GM23338 (cell line): ENCODE measurements around the gene ADIPOR2.
"Not testable (repeated sequence)": the region's sequence is repeated elsewhere in the genome, so short reads cannot be mapped to it uniquely, and the experiment has no call there.

Experiments used
- CREB1 ChIP-seq: fragments of 250-450 bp; sonication (Bioruptor Pico); IDR thresholded peaks from 2 replicates; pipeline ENCODE4 v1.5.0; 2020; ENCODE audit warnings: low read depth, mild to moderate bottlenecking, moderate library complexity
- EZH2 ChIP-seq: fragments of 200-600 bp; sonication (generic); IDR thresholded peaks from one replicate; pipeline ENCODE4 v1.8.0; 2017; ENCODE audit warnings: antibody characterized with exemption, mild to moderate bottlenecking, low read depth; ENCODE audit not compliant: unreplicated experiment
- EZH2phosphoT487 ChIP-seq: fragments of 200-600 bp; sonication (generic); IDR thresholded peaks from one replicate; pipeline ENCODE4 v1.8.1; 2018; ENCODE audit warnings: antibody characterized with exemption; ENCODE audit not compliant: unreplicated experiment
- JUNB ChIP-seq: IDR thresholded peaks from one replicate; pipeline ENCODE4 v1.6.1; 2016; ENCODE audit warnings: antibody characterized with exemption; ENCODE audit not compliant: unreplicated experiment
- NANOG ChIP-seq: IDR thresholded peaks from 2 replicates; pipeline ENCODE4 v1.6.1; 2016; ENCODE audit warnings: antibody characterized with exemption, borderline replicate concordance
- POLR2AphosphoS5 ChIP-seq: IDR thresholded peaks from 2 replicates; pipeline ENCODE4 v1.6.1; 2016; ENCODE audit warnings: antibody characterized with exemption, low read depth
- STAT1 ChIP-seq: IDR thresholded peaks from one replicate; pipeline ENCODE4 v1.6.1; 2016; ENCODE audit warnings: antibody characterized with exemption; ENCODE audit not compliant: unreplicated experiment
- ZNF114 ChIP-seq: fragments of 250-450 bp; sonication (Bioruptor Pico); IDR thresholded peaks from 2 replicates; pipeline ENCODE4 v1.5.0; 2020; ENCODE audit warnings: mild to moderate bottlenecking, moderate library complexity
- ZNF331 ChIP-seq: fragments of 250-450 bp; sonication (Bioruptor Pico); IDR thresholded peaks from 2 replicates; pipeline ENCODE4 v1.5.0; 2020; ENCODE audit warnings: low read depth, mild to moderate bottlenecking, moderate library complexity
- TF ChIP-seq, protein P1 (sequence below), 2 experiments: fragments of 200-600 bp in 1 of 2; sonication (generic) in 1 of 2; conservative IDR thresholded peaks; 2 replicates each; pipeline versions ENCODE4 v1.5.1 to v1.6.1; 2016 to 2017; ENCODE audit warnings: antibody characterized with exemption in 2 of 2, low read depth in 2 of 2, mild to moderate bottlenecking in 2 of 2, moderate library complexity in 1 of 2
- TF ChIP-seq, protein P2 (sequence below): IDR thresholded peaks from one replicate; pipeline ENCODE4 v1.6.1; 2018; ENCODE audit warnings: antibody characterized with exemption; ENCODE audit not compliant: unreplicated experiment
- TF ChIP-seq, protein P3 (sequence below): IDR thresholded peaks from 2 replicates; pipeline ENCODE4 v1.6.1; 2016; ENCODE audit warnings: antibody characterized with exemption
- TF ChIP-seq, protein P4 (sequence below): fragments of 250-450 bp; sonication (Bioruptor Pico); IDR thresholded peaks from 2 replicates; pipeline ENCODE4 v1.5.0; 2020; ENCODE audit warnings: mild to moderate bottlenecking, moderate library complexity

DNA sequence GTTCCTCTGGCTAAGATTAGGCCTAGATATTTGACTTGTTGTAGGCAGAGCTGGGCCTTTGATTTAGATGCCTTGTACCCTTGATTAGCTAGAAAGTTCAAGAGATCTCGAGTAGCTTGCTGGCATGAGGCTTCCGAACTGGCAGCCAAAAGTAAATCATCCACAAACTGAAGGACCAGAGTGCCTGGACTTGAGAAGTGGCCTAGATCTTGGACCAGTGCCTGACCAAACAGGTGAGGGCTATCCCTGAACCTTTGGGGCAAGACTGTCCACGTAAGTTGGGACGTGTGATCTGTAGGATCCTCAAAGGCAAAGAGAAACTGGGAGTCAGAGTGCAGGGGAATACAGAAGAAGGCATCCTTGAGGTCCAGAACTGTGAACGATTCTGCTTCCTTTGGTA is 22.0 kb downstream of the ADIPOR2 start:
- TF ChIP-seq, protein P1, sequence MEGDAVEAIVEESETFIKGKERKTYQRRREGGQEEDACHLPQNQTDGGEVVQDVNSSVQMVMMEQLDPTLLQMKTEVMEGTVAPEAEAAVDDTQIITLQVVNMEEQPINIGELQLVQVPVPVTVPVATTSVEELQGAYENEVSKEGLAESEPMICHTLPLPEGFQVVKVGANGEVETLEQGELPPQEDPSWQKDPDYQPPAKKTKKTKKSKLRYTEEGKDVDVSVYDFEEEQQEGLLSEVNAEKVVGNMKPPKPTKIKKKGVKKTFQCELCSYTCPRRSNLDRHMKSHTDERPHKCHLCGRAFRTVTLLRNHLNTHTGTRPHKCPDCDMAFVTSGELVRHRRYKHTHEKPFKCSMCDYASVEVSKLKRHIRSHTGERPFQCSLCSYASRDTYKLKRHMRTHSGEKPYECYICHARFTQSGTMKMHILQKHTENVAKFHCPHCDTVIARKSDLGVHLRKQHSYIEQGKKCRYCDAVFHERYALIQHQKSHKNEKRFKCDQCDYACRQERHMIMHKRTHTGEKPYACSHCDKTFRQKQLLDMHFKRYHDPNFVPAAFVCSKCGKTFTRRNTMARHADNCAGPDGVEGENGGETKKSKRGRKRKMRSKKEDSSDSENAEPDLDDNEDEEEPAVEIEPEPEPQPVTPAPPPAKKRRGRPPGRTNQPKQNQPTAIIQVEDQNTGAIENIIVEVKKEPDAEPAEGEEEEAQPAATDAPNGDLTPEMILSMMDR (conservative IDR thresholded peaks at IDR 0.05; ENCODE audit: low read depth in 2 of 2): not testable (repeated sequence)
- TF ChIP-seq POLR2AphosphoS5; EZH2; CREB1 (CRISPR knock-in tag); EZH2phosphoT487; JUNB; ZNF331 (CRISPR knock-in tag); STAT1; ZNF114 (CRISPR knock-in tag); NANOG: not testable (repeated sequence)
- TF ChIP-seq, protein P2, sequence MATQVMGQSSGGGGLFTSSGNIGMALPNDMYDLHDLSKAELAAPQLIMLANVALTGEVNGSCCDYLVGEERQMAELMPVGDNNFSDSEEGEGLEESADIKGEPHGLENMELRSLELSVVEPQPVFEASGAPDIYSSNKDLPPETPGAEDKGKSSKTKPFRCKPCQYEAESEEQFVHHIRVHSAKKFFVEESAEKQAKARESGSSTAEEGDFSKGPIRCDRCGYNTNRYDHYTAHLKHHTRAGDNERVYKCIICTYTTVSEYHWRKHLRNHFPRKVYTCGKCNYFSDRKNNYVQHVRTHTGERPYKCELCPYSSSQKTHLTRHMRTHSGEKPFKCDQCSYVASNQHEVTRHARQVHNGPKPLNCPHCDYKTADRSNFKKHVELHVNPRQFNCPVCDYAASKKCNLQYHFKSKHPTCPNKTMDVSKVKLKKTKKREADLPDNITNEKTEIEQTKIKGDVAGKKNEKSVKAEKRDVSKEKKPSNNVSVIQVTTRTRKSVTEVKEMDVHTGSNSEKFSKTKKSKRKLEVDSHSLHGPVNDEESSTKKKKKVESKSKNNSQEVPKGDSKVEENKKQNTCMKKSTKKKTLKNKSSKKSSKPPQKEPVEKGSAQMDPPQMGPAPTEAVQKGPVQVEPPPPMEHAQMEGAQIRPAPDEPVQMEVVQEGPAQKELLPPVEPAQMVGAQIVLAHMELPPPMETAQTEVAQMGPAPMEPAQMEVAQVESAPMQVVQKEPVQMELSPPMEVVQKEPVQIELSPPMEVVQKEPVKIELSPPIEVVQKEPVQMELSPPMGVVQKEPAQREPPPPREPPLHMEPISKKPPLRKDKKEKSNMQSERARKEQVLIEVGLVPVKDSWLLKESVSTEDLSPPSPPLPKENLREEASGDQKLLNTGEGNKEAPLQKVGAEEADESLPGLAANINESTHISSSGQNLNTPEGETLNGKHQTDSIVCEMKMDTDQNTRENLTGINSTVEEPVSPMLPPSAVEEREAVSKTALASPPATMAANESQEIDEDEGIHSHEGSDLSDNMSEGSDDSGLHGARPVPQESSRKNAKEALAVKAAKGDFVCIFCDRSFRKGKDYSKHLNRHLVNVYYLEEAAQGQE: not testable (repeated sequence)
- TF ChIP-seq, protein P3, sequence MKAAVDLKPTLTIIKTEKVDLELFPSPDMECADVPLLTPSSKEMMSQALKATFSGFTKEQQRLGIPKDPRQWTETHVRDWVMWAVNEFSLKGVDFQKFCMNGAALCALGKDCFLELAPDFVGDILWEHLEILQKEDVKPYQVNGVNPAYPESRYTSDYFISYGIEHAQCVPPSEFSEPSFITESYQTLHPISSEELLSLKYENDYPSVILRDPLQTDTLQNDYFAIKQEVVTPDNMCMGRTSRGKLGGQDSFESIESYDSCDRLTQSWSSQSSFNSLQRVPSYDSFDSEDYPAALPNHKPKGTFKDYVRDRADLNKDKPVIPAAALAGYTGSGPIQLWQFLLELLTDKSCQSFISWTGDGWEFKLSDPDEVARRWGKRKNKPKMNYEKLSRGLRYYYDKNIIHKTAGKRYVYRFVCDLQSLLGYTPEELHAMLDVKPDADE: not testable (repeated sequence)
- TF ChIP-seq, protein P4, sequence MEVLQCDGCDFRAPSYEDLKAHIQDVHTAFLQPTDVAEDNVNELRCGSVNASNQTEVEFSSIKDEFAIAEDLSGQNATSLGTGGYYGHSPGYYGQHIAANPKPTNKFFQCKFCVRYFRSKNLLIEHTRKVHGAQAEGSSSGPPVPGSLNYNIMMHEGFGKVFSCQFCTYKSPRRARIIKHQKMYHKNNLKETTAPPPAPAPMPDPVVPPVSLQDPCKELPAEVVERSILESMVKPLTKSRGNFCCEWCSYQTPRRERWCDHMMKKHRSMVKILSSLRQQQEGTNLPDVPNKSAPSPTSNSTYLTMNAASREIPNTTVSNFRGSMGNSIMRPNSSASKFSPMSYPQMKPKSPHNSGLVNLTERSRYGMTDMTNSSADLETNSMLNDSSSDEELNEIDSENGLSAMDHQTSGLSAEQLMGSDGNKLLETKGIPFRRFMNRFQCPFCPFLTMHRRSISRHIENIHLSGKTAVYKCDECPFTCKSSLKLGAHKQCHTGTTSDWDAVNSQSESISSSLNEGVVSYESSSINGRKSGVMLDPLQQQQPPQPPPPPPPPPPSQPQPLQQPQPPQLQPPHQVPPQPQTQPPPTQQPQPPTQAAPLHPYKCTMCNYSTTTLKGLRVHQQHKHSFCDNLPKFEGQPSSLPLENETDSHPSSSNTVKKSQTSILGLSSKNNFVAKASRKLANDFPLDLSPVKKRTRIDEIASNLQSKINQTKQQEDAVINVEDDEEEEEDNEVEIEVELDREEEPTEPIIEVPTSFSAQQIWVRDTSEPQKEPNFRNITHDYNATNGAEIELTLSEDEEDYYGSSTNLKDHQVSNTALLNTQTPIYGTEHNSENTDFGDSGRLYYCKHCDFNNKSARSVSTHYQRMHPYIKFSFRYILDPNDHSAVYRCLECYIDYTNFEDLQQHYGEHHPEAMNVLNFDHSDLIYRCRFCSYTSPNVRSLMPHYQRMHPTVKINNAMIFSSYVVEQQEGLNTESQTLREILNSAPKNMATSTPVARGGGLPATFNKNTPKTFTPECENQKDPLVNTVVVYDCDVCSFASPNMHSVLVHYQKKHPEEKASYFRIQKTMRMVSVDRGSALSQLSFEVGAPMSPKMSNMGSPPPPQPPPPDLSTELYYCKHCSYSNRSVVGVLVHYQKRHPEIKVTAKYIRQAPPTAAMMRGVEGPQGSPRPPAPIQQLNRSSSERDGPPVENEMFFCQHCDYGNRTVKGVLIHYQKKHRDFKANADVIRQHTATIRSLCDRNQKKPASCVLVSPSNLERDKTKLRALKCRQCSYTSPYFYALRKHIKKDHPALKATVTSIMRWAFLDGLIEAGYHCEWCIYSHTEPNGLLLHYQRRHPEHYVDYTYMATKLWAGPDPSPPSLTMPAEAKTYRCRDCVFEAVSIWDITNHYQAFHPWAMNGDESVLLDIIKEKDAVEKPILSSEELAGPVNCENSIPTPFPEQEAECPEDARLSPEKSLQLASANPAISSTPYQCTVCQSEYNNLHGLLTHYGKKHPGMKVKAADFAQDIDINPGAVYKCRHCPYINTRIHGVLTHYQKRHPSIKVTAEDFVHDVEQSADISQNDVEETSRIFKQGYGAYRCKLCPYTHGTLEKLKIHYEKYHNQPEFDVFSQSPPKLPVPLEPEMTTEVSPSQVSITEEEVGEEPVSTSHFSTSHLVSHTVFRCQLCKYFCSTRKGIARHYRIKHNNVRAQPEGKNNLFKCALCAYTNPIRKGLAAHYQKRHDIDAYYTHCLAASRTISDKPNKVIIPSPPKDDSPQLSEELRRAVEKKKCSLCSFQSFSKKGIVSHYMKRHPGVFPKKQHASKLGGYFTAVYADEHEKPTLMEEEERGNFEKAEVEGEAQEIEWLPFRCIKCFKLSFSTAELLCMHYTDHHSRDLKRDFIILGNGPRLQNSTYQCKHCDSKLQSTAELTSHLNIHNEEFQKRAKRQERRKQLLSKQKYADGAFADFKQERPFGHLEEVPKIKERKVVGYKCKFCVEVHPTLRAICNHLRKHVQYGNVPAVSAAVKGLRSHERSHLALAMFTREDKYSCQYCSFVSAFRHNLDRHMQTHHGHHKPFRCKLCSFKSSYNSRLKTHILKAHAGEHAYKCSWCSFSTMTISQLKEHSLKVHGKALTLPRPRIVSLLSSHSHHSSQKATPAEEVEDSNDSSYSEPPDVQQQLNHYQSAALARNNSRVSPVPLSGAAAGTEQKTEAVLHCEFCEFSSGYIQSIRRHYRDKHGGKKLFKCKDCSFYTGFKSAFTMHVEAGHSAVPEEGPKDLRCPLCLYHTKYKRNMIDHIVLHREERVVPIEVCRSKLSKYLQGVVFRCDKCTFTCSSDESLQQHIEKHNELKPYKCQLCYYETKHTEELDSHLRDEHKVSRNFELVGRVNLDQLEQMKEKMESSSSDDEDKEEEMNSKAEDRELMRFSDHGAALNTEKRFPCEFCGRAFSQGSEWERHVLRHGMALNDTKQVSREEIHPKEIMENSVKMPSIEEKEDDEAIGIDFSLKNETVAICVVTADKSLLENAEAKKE: not testable (repeated sequence)
